T-helper 9 cell (primary cell): ENCODE measurements around the gene TCP11.

ENCODE experiments used
- DNase-seq: peaks from one replicate; pipeline ENCODE4 v3.0.0-alpha.2; 2020

Gene TCP11

DNA sequence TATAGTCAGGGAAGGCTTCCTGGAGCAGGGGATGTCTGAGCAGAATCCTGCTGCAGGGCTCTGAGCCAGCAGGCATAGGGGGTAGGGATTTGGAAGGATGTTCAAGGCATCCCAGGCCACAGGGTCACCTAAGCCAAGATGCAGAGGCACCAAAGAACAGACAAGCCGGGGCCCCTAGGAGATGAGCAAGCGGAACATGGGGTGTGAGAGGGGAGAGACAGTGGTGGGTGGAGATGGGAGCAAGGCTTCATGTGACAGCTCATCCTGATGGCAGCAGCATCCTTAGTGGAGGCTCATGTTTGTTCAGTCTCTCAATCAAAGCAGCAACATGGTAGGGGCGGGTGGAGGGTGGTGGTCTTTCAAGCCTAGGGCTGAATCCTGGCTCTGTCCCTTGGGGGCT lies 29.8 kb upstream of the TCP11 start:
- no peak for DNase-seq

DNA sequence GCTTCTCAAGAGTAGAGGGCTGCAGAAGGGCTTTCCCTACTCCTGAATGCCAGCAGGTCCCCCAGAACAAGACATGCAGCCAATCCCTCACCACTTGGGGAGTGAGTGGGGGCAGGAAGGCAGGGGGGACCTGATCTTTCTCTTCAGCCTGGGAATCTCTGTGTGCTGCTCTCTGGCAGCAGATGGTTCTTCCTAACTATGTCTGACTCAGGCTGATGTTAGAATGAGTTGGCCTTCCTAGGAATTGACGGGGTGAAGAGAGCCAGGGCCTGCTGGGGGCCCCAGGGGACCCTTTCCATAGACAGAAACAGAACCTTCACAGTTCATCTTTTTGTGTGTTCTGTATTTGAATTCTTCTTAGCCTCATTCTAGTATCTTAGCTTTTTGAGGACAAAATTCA lies 29.0 kb upstream of the TCP11 start:
- no peak for DNase-seq

DNA sequence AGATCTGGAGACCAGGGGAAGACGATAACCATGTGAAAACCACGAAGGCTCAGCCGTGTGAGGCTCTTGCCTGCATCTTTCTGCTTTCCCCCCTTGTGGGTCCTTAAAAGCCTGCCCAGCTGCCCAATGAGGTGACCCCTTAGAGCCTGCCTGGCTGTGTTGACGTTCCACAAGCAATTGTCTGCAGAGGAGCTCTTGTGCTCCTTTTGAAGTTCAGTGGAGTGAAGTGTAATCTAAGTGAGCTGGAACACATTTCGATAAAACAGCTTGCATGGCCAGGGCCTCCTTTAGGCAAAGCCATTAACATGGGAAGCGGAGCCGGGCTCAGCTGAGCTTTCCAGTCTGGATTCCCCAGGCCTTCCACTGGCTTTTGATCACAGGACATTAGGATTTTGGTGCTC lies 27.3 kb upstream of the TCP11 start:
- no peak for DNase-seq

DNA sequence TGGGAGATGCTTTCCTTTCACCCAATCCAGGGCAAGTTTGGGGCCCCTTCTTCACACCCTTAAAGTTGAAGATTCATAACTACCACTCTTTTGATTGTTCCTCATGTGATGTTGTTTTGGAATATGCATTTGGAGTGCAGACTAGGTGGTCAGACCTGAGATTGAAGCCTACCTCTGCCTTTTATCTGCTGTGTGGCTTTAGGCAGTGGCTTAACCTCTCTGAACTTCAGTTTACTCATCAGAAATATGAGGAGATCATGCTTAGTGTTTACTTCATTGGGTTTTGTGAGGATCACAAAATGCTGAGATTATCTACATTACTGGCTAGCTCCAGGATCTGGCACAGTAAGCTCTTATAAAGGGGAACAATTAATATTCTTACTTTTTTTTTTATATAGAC lies 26.4 kb upstream of the TCP11 start:
- DNase-seq = no peak

DNA sequence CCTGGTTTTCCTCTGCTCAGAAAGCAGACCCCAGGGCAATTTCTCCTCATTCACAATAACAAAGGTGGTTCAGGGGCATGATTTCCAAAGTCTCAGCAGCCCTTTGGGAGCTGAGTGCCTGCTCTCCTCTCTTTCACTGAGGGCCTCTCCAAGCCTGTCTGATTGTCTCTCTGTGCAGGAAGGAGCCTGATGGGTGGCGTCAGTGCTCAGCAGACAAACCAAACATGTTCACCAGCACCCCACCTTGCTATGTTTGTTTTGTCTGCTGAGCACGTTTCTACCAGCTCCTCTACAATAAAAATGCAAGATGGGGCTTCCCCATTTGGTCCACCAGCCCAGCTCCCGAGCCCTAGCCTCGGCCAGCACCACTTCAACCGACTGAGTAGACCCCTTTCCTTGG lies 25.4 kb upstream of the TCP11 start:
- no peak for DNase-seq

GRCh38 chr6:35166116-35166515 lies 25.0 kb upstream of the TCP11 start:
- DNase-seq = no peak

DNA sequence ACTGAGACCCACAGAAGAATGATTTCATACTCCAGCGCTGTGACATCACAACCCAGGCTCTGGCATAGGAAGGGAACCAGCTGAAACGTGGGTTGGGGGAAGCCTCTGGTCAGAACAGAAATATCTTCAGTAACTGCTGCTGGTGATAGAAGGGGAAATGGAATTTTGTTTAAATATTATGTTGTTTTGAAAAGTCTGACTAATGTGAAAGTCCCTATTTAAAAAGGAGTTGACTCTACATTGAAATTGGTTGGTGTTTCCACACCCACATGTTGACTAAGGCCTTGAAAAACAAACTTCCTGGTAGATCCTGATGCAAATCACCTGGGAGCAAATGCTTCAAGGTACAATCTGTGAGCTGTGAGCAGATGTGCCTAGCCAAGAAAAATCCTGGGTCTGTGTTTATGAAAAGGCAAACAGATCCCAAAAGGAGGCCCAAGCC lies 24.5 kb upstream of the TCP11 start:
- DNase-seq = no peak

- DNase-seq = no peak
Measured at GRCh38 chr6:35164868-35165267, 23.7 kb upstream of the TCP11 start.

GRCh38 chr6:35164277-35164676 lies 23.1 kb upstream of the TCP11 start:
- no peak for DNase-seq

GRCh38 chr6:35163836-35164235 lies 22.7 kb upstream of the TCP11 start:
- DNase-seq = no peak

- no peak for DNase-seq
Measured at GRCh38 chr6:35161776-35162607, 20.9 kb upstream of the TCP11 start.

GRCh38 chr6:35161266-35161665 lies 20.1 kb upstream of the TCP11 start:
- DNase-seq = no peak

- no peak for DNase-seq
Measured at GRCh38 chr6:35160642-35161041, 19.5 kb upstream of the TCP11 start.

DNA sequence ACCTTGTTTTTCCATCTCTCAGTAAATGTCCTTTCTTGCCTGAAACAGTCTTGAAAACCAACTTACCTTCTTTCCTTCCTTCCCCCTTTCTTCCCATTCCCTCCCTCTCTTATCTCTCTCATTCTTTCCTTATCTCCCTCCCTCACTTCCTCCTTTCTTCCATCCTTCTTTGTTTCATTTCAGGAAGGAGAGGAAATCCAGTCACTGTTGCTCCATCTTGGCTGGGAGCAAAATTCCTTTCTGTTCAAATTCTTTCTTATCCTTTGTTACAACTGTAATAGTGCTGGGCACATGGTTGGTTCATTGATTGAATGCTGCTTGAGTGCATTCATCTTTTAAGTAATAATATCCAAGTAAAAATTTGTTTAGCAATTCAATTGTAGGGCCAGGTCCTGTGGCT lies 17.4 kb upstream of the TCP11 start:
- DNase-seq = no peak

- DNase-seq = no peak
Measured at GRCh38 chr6:35154947-35155346, 13.8 kb upstream of the TCP11 start.

DNA sequence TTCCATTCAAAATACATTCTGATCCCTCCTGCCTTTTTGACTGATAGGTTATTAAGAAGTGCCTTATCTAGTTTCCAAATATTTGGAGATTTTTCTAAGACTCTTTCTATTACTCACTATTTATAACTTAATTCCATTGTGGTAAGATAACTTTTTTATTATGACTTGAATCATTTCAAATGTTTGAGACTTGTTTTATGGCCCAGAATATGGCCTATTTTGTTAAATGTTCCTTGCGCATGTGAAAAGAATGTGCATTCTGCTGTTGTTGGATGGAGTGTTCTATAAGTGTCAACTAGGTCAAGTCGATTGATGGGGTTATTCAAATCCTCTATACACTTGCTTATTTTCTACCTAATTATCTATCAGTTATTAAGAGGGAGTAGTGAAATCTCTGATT lies 13.1 kb upstream of the TCP11 start:
- DNase-seq = no peak

DNA sequence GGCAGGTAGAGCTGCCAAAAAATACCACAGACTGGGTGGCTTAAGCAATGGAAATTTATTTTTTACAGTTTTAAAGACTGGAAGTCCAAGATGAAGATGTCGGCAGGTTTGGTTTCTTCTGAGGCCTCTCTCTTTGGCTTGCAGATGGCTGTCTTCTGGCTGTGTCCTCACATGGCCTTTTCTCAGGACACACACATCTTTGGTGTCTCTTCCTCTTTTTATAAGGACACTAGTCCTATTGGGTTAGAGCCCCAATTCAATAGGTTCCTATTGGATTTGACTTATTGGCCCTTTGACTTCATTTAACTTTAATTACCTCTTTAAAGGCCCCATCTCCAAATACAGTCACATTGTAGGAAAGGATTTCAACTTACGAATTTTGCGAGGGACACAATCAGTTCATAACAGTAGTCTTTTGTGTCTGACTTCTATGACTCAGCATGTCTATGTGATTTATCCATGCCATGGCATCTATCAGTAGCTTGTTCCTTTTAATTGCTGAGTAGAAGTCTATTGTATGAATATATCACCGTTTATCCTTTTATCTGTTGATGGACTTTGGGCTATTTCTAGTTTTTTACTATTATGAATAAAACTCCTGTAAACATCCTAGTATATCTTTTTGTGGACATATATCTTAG lies 11.0 kb upstream of the TCP11 start:
- no peak for DNase-seq

- DNase-seq = no peak
Measured at GRCh38 chr6:35151466-35151865, 10.3 kb upstream of the TCP11 start.

DNA sequence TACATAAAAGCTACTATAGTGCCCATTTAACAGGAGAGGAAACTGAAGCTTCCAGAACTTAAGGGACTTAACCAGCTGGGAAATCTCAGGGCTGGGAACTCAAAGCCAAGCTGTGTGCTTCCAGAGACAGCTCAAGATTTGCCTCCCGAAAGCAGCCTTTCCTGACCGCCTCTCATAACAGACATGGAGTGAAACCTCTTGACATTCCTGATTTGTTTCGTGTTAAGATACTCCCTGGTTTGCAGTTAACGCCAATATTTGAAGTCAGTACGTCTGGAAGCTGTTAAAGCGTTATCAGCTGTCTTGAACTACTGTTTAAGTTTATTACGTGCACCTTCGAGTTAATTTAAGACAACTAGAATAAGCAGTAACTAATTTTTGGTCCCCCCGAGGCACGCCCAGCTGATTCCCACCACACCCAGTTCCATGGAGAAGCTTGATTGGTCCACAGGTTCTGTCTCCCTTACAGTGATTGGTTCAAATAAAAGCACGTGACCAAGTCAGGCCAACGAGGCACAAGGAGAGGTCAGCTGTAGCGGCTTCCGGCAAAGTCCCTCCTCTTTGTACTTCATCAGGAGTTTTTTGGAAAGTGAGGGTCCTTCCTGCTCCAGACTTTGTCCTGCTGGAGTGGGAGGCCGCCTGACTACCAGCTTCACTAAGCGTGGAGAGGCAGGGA lies 8.9 kb upstream of the TCP11 start:
- no peak for DNase-seq

DNA sequence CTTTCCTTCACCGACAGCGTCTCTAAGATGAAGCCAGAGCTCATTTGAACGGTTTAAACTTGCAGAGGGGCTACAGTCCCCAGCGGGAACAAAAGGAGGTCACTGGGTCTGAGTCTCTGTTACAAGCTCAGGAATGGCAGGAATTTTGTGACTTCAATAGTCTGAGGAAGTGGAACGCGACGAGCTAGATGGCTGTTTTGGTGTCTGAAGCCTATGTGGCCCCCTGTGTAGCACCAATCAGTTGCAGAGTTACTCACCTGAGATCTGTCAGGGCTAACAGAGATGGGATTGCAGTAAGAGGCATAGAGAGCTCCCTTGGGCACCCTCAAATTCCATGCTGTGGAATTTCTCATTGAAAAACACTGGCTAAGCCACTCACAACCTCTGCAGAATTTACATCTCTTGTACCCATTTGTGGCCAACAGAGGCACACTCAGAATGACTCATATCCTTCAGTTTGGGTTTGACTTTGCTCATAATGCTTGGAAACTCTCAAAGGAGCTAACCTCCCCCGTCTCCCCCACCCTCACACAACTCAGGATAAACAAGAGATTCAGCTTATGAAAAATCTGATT lies 7.1 kb upstream of the TCP11 start:
- no peak for DNase-seq

GRCh38 chr6:35147486-35147885 lies 6.3 kb upstream of the TCP11 start:
- DNase-seq = no peak

GRCh38 chr6:35147026-35147425 lies 5.9 kb upstream of the TCP11 start:
- DNase-seq = no peak

- DNase-seq = no peak
Measured at GRCh38 chr6:35146453-35146852, 5.3 kb upstream of the TCP11 start.

GRCh38 chr6:35145757-35146156 lies 4.6 kb upstream of the TCP11 start:
- DNase-seq = no peak
